H1 (cell line): ENCODE results near the gene PLIN4. TPM values are rescaled to one million over a fixed set of nuclear protein-coding genes. Genes with fewer than 3 reads are reported as not detected.

Experiments used
- CTCF ChIA-PET: fragments of 300-600 bp; sonication (Branson Sonifier 250); formaldehyde crosslinking; loops from one replicate; lab custom pipeline; 2021; ENCODE audit not compliant: partially characterized antibody; lab: Charles Lee
- POLR2A ChIA-PET: fragments of 300-600 bp; sonication (Branson Sonifier 250); formaldehyde crosslinking; loops from one replicate; lab custom pipeline; 2021; ENCODE audit warnings: inconsistent platforms; ENCODE audit not compliant: partially characterized antibody; lab: Charles Lee
- DNase-seq, 2 experiments: peaks; one replicate each; pipeline versions ENCODE4 v3.0.0 to v3.0.0-alpha.2; 2010 to 2022; ENCODE audit warnings: low spot score in 2 of 2, low read depth in 1 of 2, mixed read lengths in 1 of 2
- FAIRE-seq: peaks from 2 replicates; lab custom pipeline; 2011; peaks lifted over from hg19 to GRCh38; lab: Jason Lieb, UNC
- H2AFZ ChIP-seq: 2 replicates; pipeline ENCODE4 v1.8.1; 2012; ENCODE audit warnings: low read length, inconsistent platforms
- H2AK5ac ChIP-seq: 2 replicates; pipeline ENCODE4 v1.6.1; 2013; ENCODE audit warnings: low read depth, low read length
- H2BK120ac ChIP-seq: replicated peaks from 2 replicates; pipeline ENCODE3; 2013; ENCODE audit warnings: low read depth, low read length, inconsistent platforms
- H2BK12ac ChIP-seq: 2 replicates; pipeline ENCODE4 v1.6.1; 2013; ENCODE audit warnings: low read depth, low read length
- H2BK15ac ChIP-seq: 2 replicates; pipeline ENCODE4 v1.6.1; 2013; ENCODE audit warnings: low read length
- H2BK20ac ChIP-seq: 2 replicates; pipeline ENCODE4 v1.6.1; 2013; ENCODE audit warnings: low read length
- H2BK5ac ChIP-seq: 2 replicates; pipeline ENCODE4 v1.6.1; 2013; ENCODE audit warnings: low read depth, low read length
- H3K14ac ChIP-seq: 2 replicates; pipeline ENCODE4 v1.6.1; 2013; ENCODE audit warnings: inconsistent platforms; ENCODE audit not compliant: insufficient read length
- H3K18ac ChIP-seq: 2 replicates; pipeline ENCODE4 v1.6.1; 2013; ENCODE audit warnings: low read length; ENCODE audit errors: extremely low read depth
- H3K23ac ChIP-seq: 2 replicates; pipeline ENCODE4 v1.6.1; 2013; ENCODE audit warnings: inconsistent platforms; ENCODE audit not compliant: insufficient read length
- H3K23me2 ChIP-seq: 2 replicates; pipeline ENCODE4 v1.6.1; 2013; ENCODE audit warnings: low read depth, low read length
- H3K27ac ChIP-seq: 2 replicates; pipeline ENCODE4 v1.6.1; 2011; ENCODE audit warnings: low read depth, low read length, inconsistent platforms
- H3K27me3 ChIP-seq, 4 experiments: replicated peaks in 1 of 4; 1 replicate in 1 of 4; 2 replicates in 3 of 4; pipeline versions ENCODE4 v1.6.1 to v1.8.1; 2011 to 2013; ENCODE audit warnings: low read length in 3 of 4, mild to moderate bottlenecking in 3 of 4, inconsistent platforms in 2 of 4, mixed read lengths in 2 of 4, moderate library complexity in 1 of 4; ENCODE audit not compliant: control insufficient read depth in 3 of 4, insufficient read depth in 3 of 4; ENCODE audit errors: extremely low read depth in 1 of 4
- H3K36me3 ChIP-seq, 4 experiments: 2 replicates each; pipeline versions ENCODE4 v1.6.1 to v1.8.1; 2011 to 2013; ENCODE audit warnings: mild to moderate bottlenecking in 4 of 4, low read length in 3 of 4, moderate library complexity in 2 of 4, control low read depth in 1 of 4, inconsistent platforms in 1 of 4; ENCODE audit not compliant: insufficient read depth in 4 of 4, control insufficient read depth in 2 of 4
- H3K4ac ChIP-seq: replicated peaks from 2 replicates; pipeline ENCODE3; 2013; ENCODE audit warnings: low read length, low read depth, mixed read lengths, inconsistent platforms; ENCODE audit not compliant: insufficient read length
- H3K4me1 ChIP-seq, 4 experiments: replicated peaks in 1 of 4; 1 replicate in 1 of 4; 2 replicates in 3 of 4; pipeline versions ENCODE4 v1.6.1 to v1.8.1; 2011 to 2013; ENCODE audit warnings: low read length in 3 of 4, inconsistent platforms in 2 of 4, mixed read lengths in 1 of 4; ENCODE audit not compliant: insufficient read depth in 4 of 4, control insufficient read depth in 3 of 4
- H3K4me2 ChIP-seq, 2 experiments: 2 replicates each; pipeline versions ENCODE4 v1.6.1 to v1.8.1; 2011 to 2013; ENCODE audit warnings: low read depth in 2 of 2, low read length in 2 of 2, control low read depth in 1 of 2, inconsistent platforms in 1 of 2, mild to moderate bottlenecking in 1 of 2; ENCODE audit not compliant: insufficient read depth in 1 of 2
- H3K4me3 ChIP-seq, 4 experiments: fragments of 200-600, 300-600 bp in 1 of 4; sonication (generic), shearing (Covaris generic), sonication (Bioruptor Twin) in 1 of 4; 2 replicates each; pipeline versions ENCODE4 v1.5.1 to v1.8.1; 2011 to 2016; ENCODE audit warnings: low read length in 4 of 4, low read depth in 3 of 4, control low read depth in 2 of 4, inconsistent platforms in 2 of 4, mild to moderate bottlenecking in 2 of 4, mixed read lengths in 1 of 4, moderate library complexity in 1 of 4; ENCODE audit not compliant: insufficient read depth in 2 of 4; ENCODE audit errors: extremely low read depth in 1 of 4
- H3K56ac ChIP-seq: replicated peaks from 2 replicates; pipeline ENCODE3; 2013; ENCODE audit warnings: low read depth, mild to moderate bottlenecking, mixed read lengths, low read length, inconsistent platforms; ENCODE audit not compliant: insufficient read length
- H3K79me1 ChIP-seq: 2 replicates; pipeline ENCODE4 v1.6.1; 2013; ENCODE audit warnings: low read depth, low read length, control low read depth
- H3K79me2 ChIP-seq, 2 experiments: 2 replicates each; pipeline versions ENCODE4 v1.6.1 to v1.8.1; 2012 to 2013; ENCODE audit warnings: low read length in 2 of 2, mild to moderate bottlenecking in 2 of 2, inconsistent platforms in 1 of 2; ENCODE audit not compliant: insufficient read depth in 2 of 2, control insufficient read depth in 1 of 2
- H3K9ac ChIP-seq, 4 experiments: replicated peaks in 1 of 4; 1 replicate in 1 of 4; 2 replicates in 3 of 4; pipeline versions ENCODE4 v1.6.1 to v1.8.1; 2011 to 2013; ENCODE audit warnings: low read depth in 3 of 4, low read length in 3 of 4, control low read depth in 2 of 4, mild to moderate bottlenecking in 2 of 4, moderate library complexity in 2 of 4, inconsistent platforms in 1 of 4; ENCODE audit errors: extremely low read depth in 1 of 4
- H3K9me3 ChIP-seq, 2 experiments: 2 replicates each; pipeline versions ENCODE4 v1.6.1 to v1.8.1; 2012 to 2013; ENCODE audit warnings: mild to moderate bottlenecking in 2 of 2, moderate library complexity in 2 of 2, control low read depth in 1 of 2, inconsistent platforms in 1 of 2, low read depth in 1 of 2, low read length in 1 of 2, mixed read lengths in 1 of 2; ENCODE audit not compliant: insufficient read depth in 2 of 2
- H4K20me1 ChIP-seq, 2 experiments: replicated peaks in 1 of 2; 2 replicates each; pipeline versions ENCODE3 to v1.8.1; 2011 to 2013; ENCODE audit warnings: inconsistent platforms in 2 of 2, low read length in 2 of 2, mild to moderate bottlenecking in 1 of 2; ENCODE audit not compliant: insufficient read depth in 2 of 2, control insufficient read depth in 1 of 2
- H4K5ac ChIP-seq: 2 replicates; pipeline ENCODE4 v1.6.1; 2013; ENCODE audit warnings: low read length, low read depth, mixed read lengths, inconsistent platforms; ENCODE audit not compliant: insufficient read length
- H4K8ac ChIP-seq: 2 replicates; pipeline ENCODE4 v1.8.0; 2013; ENCODE audit warnings: mild to moderate bottlenecking, moderate library complexity, low read length, inconsistent platforms; ENCODE audit not compliant: insufficient read depth; ENCODE audit errors: extremely low read depth
- H4K91ac ChIP-seq: replicated peaks from 2 replicates; pipeline ENCODE3; 2013; ENCODE audit warnings: low read length, mixed read lengths, inconsistent platforms; ENCODE audit not compliant: insufficient read length
- WGBS, 2 experiments: shearing (Covaris generic) in 1 of 2; methylation state at CpG; one replicate each; pipeline versions ENCODE4 v1.1.6 to v1.1.7; 2013 to 2015; ENCODE audit warnings: low lambda C conversion rate in 2 of 2, mixed read lengths in 2 of 2, inconsistent platforms in 1 of 2, low coverage in 1 of 2, missing lambda C conversion rate in 1 of 2; ENCODE audit not compliant: insufficient replicate concordance in 2 of 2, insufficient coverage in 1 of 2, insufficient read length in 1 of 2; ENCODE audit errors: extremely low coverage in 1 of 2, missing lambda C conversion rate in 1 of 2; 5-methylcytosine and 5-hydroxymethylcytosine counted together
- polyA plus RNA-seq, 7 experiments: library from polyadenylated mRNA; depleted of rRNA in 3 of 7; stranded (reverse) in 5 of 7; unstranded in 2 of 7; fragments of >200 nt in 5 of 7; fragments of 200-250 nt in 2 of 7; gene quantifications; 1 replicate in 5 of 7; 2 replicates in 1 of 7; 4 replicates in 1 of 7; pipeline versions ENCODE4 v1.2.1 to v1.2.3, GENCODE V29; 2011 to 2013; ENCODE audit warnings: missing spikeins in 2 of 7, mixed read lengths in 2 of 7
- total RNA-seq: library from RNA; stranded (reverse); fragmentation: NEBNext Ultra II Directional; extraction: Animal tissue kit (Norgen Biotek cat#: 25700); gene quantifications from 2 replicates; pipeline ENCODE4 v1.2.1, GENCODE V29; 2021

PLIN4 gene
- total and polyA plus RNA-seq, 2 of the 8 experiments (the other 6 are each of a cell fraction or from before 2014, with no cell fraction given): 0.35 to 0.45 TPM

GRCh38 chr19:4567584-4568071 lies 49.3 kb upstream of the PLIN4 start:
- Histone ChIP-seq H4K20me1 (peaks cover 12 to 13% of the 10 kb centered on the region in 2 experiments), H2BK20ac (no peak overlapping the region), H3K4me2 (no peak overlapping the region), H3K27ac (no peak overlapping the region), H3K79me1 (peaks cover 7% of the 10 kb centered on the region), H2AK5ac (no peak overlapping the region), H3K56ac (no peak overlapping the region), H3K36me3 (no peaks in the 10 kb centered on the region), H3K4me3 (no peak overlapping the region), H3K9ac (no peak overlapping the region), H3K23me2 (no peaks in the 10 kb centered on the region), H3K79me2 (peaks cover 0 to 10% of the 10 kb centered on the region in 2 experiments; a peak in 1 of 4 replicates), H3K4me1 (peaks cover 0 to 2% (median 0%) of the 10 kb centered on the region in 4 experiments; a peak in 1 of 7 replicates), H2BK5ac (no peak overlapping the region), H3K27me3 (no peaks in the 10 kb centered on the region), H3K4ac (no peak overlapping the region), H4K8ac (no peak overlapping the region), H2BK12ac (no peak overlapping the region), H4K91ac (no peak overlapping the region), H3K18ac (no peak overlapping the region), H3K14ac (no peak overlapping the region), H2BK15ac (no peak overlapping the region), H3K23ac (no peak overlapping the region), H3K9me3 (no peaks in the 10 kb centered on the region), H4K5ac (no peak overlapping the region), H2AFZ (no peak overlapping the region), H2BK120ac (no peak overlapping the region)
- POLR2A ChIA-PET: interaction anchor here (1.1 to 1.3 kb wide), 3 partner anchors 28 to 72 kb away, joined by 3 read pairs; partner anchors contain the start of gene LRG1
- DNase-seq (peak; percentile 66 to 99), FAIRE-seq (no peak)
- 61% methylated on average over 14 of the region's 14 CpGs; no CpG with 5 or more reads in 1 of the 2 experiments for WGBS, 2 experiments
- CTCF ChIA-PET: interaction anchor here (0.6 to 14.7 kb wide), 32 partner anchors 8 to 295 kb away, joined by 3 to 316 read pairs (median 6); partner anchors contain the start of genes PLIN5 and SEMA6B
